HG03469 (cell line): ENCODE results near the gene UNKL.

Source experiments
- ATAC-seq: cut with Tn5 transposase; IDR thresholded peaks from one replicate; pipeline ENCODE4 v1.9.1; 2021; ENCODE audit warnings: mild to moderate bottlenecking, moderate library complexity, moderate number of reproducible peaks; ENCODE audit not compliant: unreplicated experiment

Gene UNKL

DNA sequence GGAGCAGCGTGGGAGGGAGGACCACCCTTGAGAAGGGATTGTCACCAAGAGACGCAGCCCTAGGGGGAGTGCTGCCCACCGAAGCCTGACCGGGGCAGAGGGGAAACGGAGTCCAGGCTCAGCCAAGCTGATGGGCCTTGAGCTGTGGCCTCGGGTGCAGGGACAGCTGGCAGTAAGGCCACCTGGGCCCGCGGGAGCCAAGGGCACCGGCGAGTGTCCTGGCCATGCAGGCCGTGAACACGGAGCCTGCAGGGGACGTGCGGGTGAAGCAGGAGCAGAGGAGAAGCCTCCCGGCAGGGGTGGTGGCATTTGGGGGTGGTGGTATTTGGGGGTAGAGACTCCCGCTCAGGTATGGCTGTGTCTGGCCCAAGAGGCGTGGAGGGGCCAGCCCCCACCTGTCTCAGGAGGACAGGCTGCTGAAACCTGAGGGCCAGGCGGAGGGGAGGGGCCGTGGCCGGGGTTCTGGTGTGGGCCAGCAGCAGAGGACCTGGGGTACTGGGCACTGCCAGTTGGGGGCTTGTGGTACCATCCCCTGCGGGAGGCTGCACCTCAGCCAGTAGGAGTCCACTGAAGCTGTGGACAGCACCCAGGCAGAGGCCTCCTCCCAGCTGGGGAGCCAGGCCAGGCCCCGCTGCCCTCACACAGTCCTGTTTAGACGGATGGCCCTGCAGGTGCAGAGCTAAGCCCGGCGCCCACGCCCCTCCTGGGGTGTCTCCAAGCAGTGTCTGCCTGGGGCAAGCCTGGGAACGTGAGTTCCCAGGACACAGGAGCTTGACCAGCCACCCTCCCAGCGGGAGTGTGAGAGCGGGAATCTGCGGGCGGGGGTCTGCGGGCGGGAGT is 58.2 kb downstream of the UNKL start:
- ATAC-seq: no peak

GRCh38 chr16:1355591-1355990 is 58.9 kb downstream of the UNKL start:
- no peak for ATAC-seq

DNA sequence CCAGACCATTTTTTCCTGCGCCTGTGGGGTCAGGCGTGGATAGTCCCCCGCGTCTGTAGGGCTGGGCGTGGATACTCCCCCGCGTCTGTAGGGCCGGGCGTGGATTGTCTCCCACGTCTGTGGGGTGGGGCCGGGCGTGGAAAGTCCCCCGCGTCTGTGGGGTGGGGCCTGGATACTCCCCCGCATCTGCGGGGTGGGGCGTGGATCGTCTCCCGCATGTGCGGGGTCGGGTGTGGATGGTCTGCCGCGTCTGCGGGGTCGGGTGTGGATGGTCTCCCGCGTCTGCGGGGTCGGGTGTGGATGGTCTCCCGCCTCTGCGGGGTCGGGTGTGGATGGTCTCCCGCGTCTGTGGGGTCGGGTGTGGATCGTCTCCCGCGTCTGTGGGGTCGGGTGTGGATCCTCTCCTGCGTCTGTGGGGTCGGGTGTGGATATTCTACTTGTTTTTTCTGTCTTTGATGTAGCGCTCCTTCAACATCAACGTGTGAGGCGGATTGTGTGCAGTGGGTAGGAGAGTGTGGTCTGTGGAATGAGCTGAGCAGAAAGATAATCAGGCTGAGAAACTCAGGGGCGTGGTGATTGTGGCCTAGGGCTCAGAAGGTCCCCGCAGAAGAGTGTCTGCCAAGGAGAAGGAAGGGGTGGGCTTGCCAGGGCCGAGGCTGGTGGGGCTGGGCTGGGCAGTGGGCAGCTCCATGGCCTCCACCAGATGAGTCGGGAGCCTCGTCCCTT is 59.5 kb downstream of the UNKL start:
- no peak for ATAC-seq

DNA sequence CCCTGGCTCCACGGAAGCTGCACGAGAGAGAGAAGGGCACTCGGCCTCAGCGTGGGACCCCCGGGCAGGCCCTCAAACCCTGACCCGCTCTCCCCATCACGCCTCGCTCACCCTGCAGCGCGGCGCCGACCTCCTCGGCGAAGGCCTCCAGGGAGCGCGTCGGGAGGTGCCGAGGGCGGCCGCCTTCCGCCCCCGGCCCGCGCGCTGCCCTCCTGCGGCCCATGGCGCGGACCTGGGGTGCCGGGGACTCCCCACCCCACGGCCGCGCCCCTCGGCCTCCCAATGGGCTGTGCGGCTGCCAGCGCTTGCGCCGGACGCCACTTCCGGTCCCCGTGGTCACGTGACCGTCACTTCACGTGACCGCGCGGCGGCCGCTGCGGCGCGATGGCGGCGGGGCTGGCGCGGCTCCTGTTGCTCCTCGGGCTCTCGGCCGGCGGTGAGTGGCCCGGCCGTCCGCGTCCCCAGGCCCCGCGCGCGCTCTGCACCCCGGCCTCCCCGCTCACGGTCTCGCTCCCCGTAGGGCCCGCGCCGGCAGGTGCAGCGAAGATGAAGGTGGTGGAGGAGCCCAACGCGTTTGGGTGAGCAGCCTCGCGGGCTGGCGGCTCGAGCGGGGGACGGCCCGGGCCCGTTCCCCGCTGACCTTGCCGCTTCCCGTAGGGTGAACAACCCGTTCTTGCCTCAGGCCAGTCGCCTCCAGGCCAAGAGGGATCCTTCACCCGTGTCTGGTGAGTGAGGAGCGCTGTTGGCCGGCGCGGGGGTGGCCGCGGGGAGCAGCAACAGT is 62.7 kb downstream of the UNKL start, which contains the start of the genes GNPTG and TSR3:
Gene GNPTG (plus strand): TSS at position 350 of the 781 bp plus-strand sequence. CDS start 35 bp downstream, at position 385.
Gene TSR3 (minus strand): TSS at position 297 of the 781 bp plus-strand sequence. CDS start 74 bp downstream, at position 223.
- peak; percentile 44 for ATAC-seq

GRCh38 chr16:1351215-1351581 is 63.3 kb downstream of the UNKL start:
- ATAC-seq: no peak

DNA sequence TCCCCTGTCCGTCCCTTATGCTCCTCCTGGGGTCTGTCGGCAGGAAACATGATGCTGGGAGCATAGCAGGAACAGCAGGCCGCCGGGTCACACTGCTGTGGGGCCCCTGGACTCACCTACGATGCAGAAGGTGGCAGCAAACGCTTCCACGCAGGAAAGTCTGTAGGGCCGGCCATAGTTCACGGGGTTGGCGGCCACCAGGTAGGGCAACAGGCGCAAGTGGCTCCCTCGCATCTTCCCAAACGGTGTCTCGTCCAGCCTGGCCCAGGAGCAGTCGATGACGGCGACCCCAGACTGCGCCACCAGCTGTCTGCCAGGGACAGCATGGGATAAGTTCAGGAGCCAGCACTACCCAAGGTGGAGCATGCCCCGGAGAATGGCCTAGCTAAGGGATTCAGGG is 63.8 kb downstream of the UNKL start:
- no peak for ATAC-seq

- no peak for ATAC-seq
Observed at GRCh38 chr16:1349951-1350350, 64.6 kb downstream of the UNKL start.

GRCh38 chr16:1349351-1349750 is 65.2 kb downstream of the UNKL start:
- ATAC-seq: no peak

DNA sequence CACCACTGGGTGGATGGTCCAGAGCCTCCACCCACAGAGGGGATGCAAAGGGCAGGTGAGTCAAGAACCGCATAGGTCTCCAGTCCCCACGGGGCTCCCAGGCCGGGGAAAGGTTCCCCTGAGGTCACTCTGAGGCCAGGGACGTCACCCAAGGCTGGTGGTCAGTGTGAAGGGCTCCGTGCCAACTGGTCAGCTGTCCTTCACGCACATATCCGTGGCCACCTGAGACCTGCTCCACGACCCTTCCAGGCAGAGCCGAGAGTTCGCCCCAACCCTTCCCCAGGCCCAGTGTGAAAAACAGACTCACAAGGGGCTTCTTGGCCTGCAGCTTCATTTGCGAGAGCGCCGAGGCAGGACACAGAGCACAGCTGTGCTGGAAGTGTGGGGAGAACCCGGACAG is 65.6 kb downstream of the UNKL start:
- no peak for ATAC-seq

GRCh38 chr16:1348441-1348840 is 66.1 kb downstream of the UNKL start:
- no peak for ATAC-seq

GRCh38 chr16:1347962-1348361 is 66.5 kb downstream of the UNKL start:
- ATAC-seq: no peak

DNA sequence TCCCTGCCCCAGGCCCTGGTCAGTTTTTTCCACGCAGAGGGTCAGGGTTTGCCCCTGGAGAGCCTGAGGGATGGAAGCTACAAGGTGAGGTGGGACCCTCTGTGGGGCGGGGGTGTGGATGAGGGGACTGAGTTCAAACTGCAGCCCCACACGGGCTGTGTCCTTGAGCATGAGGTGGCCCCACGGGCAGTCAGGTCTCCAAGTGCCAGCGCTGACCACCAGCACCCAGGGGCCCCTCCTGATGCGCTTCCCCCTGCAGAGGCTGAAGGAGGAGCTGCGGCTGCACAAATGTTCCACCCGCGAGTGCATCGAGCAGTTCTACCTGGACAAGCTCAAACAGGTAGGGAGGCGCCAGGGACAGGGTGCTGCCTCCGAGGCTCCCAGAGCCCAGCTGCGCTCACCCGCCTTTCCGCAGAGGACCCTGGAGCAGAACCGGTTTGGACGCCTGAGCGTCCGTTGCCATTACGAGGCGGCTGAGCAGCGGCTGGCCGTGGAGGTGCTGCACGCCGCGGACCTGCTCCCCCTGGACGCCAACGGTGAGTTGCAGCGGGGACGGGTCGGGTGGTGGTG is 67.1 kb downstream of the UNKL start:
- no peak for ATAC-seq

DNA sequence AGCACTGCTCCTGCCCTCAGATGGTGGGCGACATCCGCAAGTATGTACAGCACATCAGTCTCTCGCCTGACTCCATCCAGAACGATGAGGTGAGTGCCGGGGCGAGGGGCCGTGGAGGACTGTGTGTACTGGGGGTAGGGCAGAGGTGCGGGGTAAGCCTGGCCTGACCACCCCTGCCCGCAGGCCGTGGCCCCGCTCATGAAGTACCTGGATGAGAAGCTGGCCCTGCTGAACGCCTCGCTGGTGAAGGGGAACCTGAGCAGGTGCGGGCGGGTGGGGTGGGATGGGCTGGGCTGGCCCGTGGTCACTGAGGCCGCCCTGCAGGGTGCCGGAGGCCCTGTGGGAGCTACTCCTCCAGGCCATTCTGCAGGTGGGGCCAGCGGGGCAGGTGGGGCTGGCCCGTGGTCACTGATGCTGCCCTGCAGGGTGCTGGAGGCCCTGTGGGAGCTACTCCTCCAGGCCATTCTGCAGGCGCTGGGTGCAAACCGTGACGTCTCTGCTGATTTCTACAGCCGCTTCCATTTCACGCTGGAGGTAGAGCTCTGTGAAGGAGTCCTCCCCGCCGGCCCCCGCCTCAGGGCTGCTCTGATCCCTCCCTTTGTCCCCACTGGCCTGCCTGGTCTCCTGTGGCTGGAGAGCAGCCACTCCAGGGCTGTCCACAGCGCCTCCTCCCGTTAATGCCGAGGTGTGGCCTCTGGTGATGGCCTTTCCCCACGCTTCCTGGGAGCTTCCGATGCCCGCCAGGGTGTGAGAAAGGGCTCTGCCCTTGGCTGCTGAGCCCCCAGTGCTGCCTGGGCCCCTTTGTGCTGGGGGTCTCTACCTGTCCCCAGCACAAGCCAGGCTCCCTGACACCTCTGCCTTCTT is 67.8 kb downstream of the UNKL start:
- ATAC-seq: no peak

GRCh38 chr16:1345651-1346421 is 68.7 kb downstream of the UNKL start:
- ATAC-seq: no peak

DNA sequence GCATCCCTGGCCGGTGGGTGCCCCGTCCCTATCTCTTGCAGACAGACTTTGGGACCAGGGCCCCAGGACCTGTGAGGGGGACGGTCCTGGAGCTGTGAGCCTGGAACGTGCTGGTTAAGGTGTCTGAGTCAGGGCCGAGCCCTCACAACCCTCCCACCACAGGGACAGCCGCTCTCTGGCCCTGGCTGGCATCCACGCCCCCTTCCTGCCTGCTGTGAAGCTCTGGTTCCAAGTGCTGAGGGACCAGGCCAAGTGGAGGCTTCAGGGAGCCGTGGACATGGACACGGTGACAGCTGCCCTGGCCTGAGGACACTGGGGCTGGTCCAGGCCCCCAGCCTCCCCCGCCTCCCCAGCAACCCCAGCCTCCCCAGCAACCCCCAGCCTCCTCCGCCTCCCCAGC is 69.4 kb downstream of the UNKL start:
- no peak for ATAC-seq

GRCh38 chr16:1344499-1344898 is 70.0 kb downstream of the UNKL start:
- no peak for ATAC-seq

- no peak for ATAC-seq
Observed at GRCh38 chr16:1343428-1344242, 70.9 kb downstream of the UNKL start.
